WTC11 (cell line): ENCODE data around the gene CENPQ. TPM values are rescaled to one million over a fixed set of nuclear protein-coding genes. Genes with fewer than 3 reads are reported as not detected.

Experiments used
- ATAC-seq: fragments of 200-7000 bp; cut with Tn5 transposase; 2 replicates; pipeline ENCODE4 v1.10.0; 2021; ENCODE audit warnings: mild to moderate bottlenecking, moderate library complexity
- CTCF ChIA-PET: fragments of 300-600 bp; sonication (Branson Sonifier 250); formaldehyde crosslinking; loops from one replicate; lab custom pipeline; 2021; ENCODE audit warnings: antibody characterized with exemption; lab: Charles Lee
- POLR2A ChIA-PET: fragments of 350-600 bp; sonication (Branson Sonifier 250); formaldehyde crosslinking; loops from one replicate; lab custom pipeline; 2021; ENCODE audit warnings: antibody characterized with exemption; lab: Charles Lee
- DNase-seq: peaks from one replicate; pipeline ENCODE4 v3.0.0; 2021; ENCODE audit warnings: low spot score
- H3K27ac Mint-ChIP-seq: 2 replicates; pipeline ENCODE4 v1.8.0; 2021; ENCODE audit warnings: mixed read lengths
- H3K27me3 Mint-ChIP-seq: 2 replicates; pipeline ENCODE4 v1.8.0; 2021; ENCODE audit warnings: low read depth, mild to moderate bottlenecking, moderate library complexity, mixed read lengths
- H3K36me3 Mint-ChIP-seq: 2 replicates; pipeline ENCODE4 v1.8.0; 2021; ENCODE audit warnings: mixed read lengths
- H3K4me1 Mint-ChIP-seq: 2 replicates; pipeline ENCODE4 v1.8.0; 2022; ENCODE audit warnings: mixed read lengths
- H3K4me3 Mint-ChIP-seq: 2 replicates; pipeline ENCODE4 v1.8.0; 2021; ENCODE audit warnings: mild to moderate bottlenecking, moderate library complexity, mixed read lengths
- H3K9me3 Mint-ChIP-seq: 2 replicates; pipeline ENCODE4 v1.8.0; 2021; ENCODE audit warnings: mixed read lengths
- ATF3 ChIP-seq: sonication (generic); formaldehyde crosslinking; conservative IDR thresholded peaks from 2 replicates; pipeline ENCODE4 v1.8.1; 2022; ENCODE audit warnings: mild to moderate bottlenecking, missing genetic modification reagents
- CBFB ChIP-seq: sonication (generic); formaldehyde crosslinking; IDR thresholded peaks from 2 replicates; pipeline ENCODE4 v1.8.1; 2022; ENCODE audit warnings: mild to moderate bottlenecking, low read depth, missing genetic modification reagents
- CREM ChIP-seq: sonication (generic); formaldehyde crosslinking; IDR thresholded peaks from 2 replicates; pipeline ENCODE4 v1.8.1; 2022; ENCODE audit warnings: mild to moderate bottlenecking, missing genetic modification reagents, moderate library complexity
- E2F4 ChIP-seq: sonication (generic); formaldehyde crosslinking; IDR thresholded peaks from 2 replicates; pipeline ENCODE4 v1.8.1; 2022; ENCODE audit warnings: low read depth, mild to moderate bottlenecking, moderate library complexity, missing genetic modification reagents, borderline replicate concordance
- FOXP1 ChIP-seq: sonication (generic); formaldehyde crosslinking; IDR thresholded peaks from 2 replicates; pipeline ENCODE4 v1.8.0; 2022; ENCODE audit warnings: missing genetic modification reagents, mild to moderate bottlenecking, moderate library complexity, borderline replicate concordance
- GABPB1 ChIP-seq: sonication (generic); formaldehyde crosslinking; IDR thresholded peaks from 2 replicates; pipeline ENCODE4 v1.8.1; 2023; ENCODE audit warnings: mild to moderate bottlenecking, missing genetic modification reagents
- GRHL2 ChIP-seq: fragments of 250-450 bp; sonication (Bioruptor Pico); IDR thresholded peaks from 2 replicates; pipeline ENCODE4 v1.8.0; 2022; ENCODE audit warnings: mild to moderate bottlenecking, moderate library complexity; ENCODE audit not compliant: insufficient replicate concordance, severe bottlenecking
- IRF2 ChIP-seq: sonication (generic); formaldehyde crosslinking; IDR thresholded peaks from 2 replicates; pipeline ENCODE4 v1.8.0; 2022; ENCODE audit warnings: low read depth, missing genetic modification reagents, borderline replicate concordance
- JAZF1 ChIP-seq: fragments of 250-450 bp; sonication (Bioruptor Pico); IDR thresholded peaks from 2 replicates; pipeline ENCODE4 v1.9.0; 2021; ENCODE audit warnings: moderate library complexity, mild to moderate bottlenecking, inconsistent platforms
- NFYB ChIP-seq: sonication (generic); formaldehyde crosslinking; conservative IDR thresholded peaks from 2 replicates; pipeline ENCODE4 v1.8.0; 2022; ENCODE audit warnings: low read depth, missing genetic modification reagents
- NR3C1 ChIP-seq: sonication (generic); formaldehyde crosslinking; conservative IDR thresholded peaks from 2 replicates; pipeline ENCODE4 v1.8.1; 2023; ENCODE audit warnings: low read depth, mild to moderate bottlenecking, missing genetic modification reagents
- SMAD4 ChIP-seq: sonication (generic); formaldehyde crosslinking; IDR thresholded peaks from 2 replicates; pipeline ENCODE4 v1.8.0; 2022; ENCODE audit warnings: mild to moderate bottlenecking, missing genetic modification reagents
- SOX15 ChIP-seq: fragments of 250-450 bp; sonication (Bioruptor Pico); IDR thresholded peaks from 2 replicates; pipeline ENCODE4 v1.9.0; 2021; ENCODE audit warnings: mild to moderate bottlenecking
- TCF7 ChIP-seq: sonication (generic); formaldehyde crosslinking; IDR thresholded peaks from 2 replicates; pipeline ENCODE4 v1.8.0; 2022; ENCODE audit warnings: mild to moderate bottlenecking, low read depth, missing genetic modification reagents, moderate library complexity
- TEAD1 ChIP-seq: sonication (generic); formaldehyde crosslinking; IDR thresholded peaks from 2 replicates; pipeline ENCODE4 v1.8.0; 2022; ENCODE audit warnings: mild to moderate bottlenecking, missing genetic modification reagents
- TEAD4 ChIP-seq: sonication (generic); formaldehyde crosslinking; IDR thresholded peaks from 2 replicates; pipeline ENCODE4 v1.8.0; 2022; ENCODE audit warnings: mild to moderate bottlenecking, missing genetic modification reagents
- USF2 ChIP-seq: sonication (generic); formaldehyde crosslinking; IDR thresholded peaks from 2 replicates; pipeline ENCODE4 v1.8.1; 2023; ENCODE audit warnings: mild to moderate bottlenecking, missing genetic modification reagents, moderate library complexity
- ZNF425 ChIP-seq: fragments of 250-450 bp; sonication (Bioruptor Pico); conservative IDR thresholded peaks from 2 replicates; pipeline ENCODE4 v1.9.0; 2021; ENCODE audit warnings: mild to moderate bottlenecking
- ZNF512 ChIP-seq: sonication (generic); formaldehyde crosslinking; IDR thresholded peaks from 2 replicates; pipeline ENCODE4 v1.8.1; 2022; ENCODE audit warnings: missing genetic modification reagents, borderline replicate concordance
- total RNA-seq: library from RNA; stranded (reverse); gene quantifications from 3 replicates; pipeline ENCODE4 v1.2.3, GENCODE V29; 2021
- TF ChIP-seq, protein P1 (sequence below): sonication (generic); formaldehyde crosslinking; IDR thresholded peaks from 2 replicates; pipeline ENCODE4 v1.8.1; 2022; ENCODE audit warnings: low read depth, missing genetic modification reagents, borderline replicate concordance
- TF ChIP-seq, protein P2 (sequence below): sonication (generic); formaldehyde crosslinking; conservative IDR thresholded peaks from 2 replicates; pipeline ENCODE4 v1.8.1; 2023; ENCODE audit warnings: mild to moderate bottlenecking, low read depth, missing genetic modification reagents, moderate library complexity
- TF ChIP-seq, protein P3 (sequence below): sonication (generic); formaldehyde crosslinking; IDR thresholded peaks from 2 replicates; pipeline ENCODE4 v1.8.0; 2022; ENCODE audit warnings: mild to moderate bottlenecking, missing genetic modification reagents
- TF ChIP-seq, protein P4 (sequence below): sonication (generic); formaldehyde crosslinking; IDR thresholded peaks from 2 replicates; pipeline ENCODE4 v1.8.0; 2023; ENCODE audit warnings: missing genetic modification reagents

CENPQ gene
- total RNA-seq, 1 experiment from 2014 or later, result 14.2 TPM

GRCh38 chr6:49462599-49462926 is 607 bp upstream of the CENPQ start (continued):
- TF ChIP-seq, protein P1, sequence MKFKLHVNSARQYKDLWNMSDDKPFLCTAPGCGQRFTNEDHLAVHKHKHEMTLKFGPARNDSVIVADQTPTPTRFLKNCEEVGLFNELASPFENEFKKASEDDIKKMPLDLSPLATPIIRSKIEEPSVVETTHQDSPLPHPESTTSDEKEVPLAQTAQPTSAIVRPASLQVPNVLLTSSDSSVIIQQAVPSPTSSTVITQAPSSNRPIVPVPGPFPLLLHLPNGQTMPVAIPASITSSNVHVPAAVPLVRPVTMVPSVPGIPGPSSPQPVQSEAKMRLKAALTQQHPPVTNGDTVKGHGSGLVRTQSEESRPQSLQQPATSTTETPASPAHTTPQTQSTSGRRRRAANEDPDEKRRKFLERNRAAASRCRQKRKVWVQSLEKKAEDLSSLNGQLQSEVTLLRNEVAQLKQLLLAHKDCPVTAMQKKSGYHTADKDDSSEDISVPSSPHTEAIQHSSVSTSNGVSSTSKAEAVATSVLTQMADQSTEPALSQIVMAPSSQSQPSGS (CRISPR knock-in tag), result no peak
- TF ChIP-seq E2F4 (CRISPR knock-in tag), result no peak

GRCh38 chr6:49463612-49463967 is 420 bp downstream of the CENPQ start:
- Mint-ChIP-seq H3K9me3 (no peaks in the 10 kb centered on the region), H3K27me3 (no peaks in the 10 kb centered on the region), H3K36me3 (no peaks in the 10 kb centered on the region), H3K4me3 (peak overlapping the region; percentile 100), H3K27ac (peak overlapping the region; percentile 99), H3K4me1 (peaks cover 15% of the 10 kb centered on the region)
- peak; percentile 5 for ATAC-seq
- POLR2A ChIA-PET, result no interaction called here
- CTCF ChIA-PET, result no interaction called here
- no peak for DNase-seq
- no peak for TF ChIP-seq NR3C1 (CRISPR knock-in tag)
- no peak for TF ChIP-seq SOX15 (CRISPR knock-in tag)
- TF ChIP-seq, protein P2, sequence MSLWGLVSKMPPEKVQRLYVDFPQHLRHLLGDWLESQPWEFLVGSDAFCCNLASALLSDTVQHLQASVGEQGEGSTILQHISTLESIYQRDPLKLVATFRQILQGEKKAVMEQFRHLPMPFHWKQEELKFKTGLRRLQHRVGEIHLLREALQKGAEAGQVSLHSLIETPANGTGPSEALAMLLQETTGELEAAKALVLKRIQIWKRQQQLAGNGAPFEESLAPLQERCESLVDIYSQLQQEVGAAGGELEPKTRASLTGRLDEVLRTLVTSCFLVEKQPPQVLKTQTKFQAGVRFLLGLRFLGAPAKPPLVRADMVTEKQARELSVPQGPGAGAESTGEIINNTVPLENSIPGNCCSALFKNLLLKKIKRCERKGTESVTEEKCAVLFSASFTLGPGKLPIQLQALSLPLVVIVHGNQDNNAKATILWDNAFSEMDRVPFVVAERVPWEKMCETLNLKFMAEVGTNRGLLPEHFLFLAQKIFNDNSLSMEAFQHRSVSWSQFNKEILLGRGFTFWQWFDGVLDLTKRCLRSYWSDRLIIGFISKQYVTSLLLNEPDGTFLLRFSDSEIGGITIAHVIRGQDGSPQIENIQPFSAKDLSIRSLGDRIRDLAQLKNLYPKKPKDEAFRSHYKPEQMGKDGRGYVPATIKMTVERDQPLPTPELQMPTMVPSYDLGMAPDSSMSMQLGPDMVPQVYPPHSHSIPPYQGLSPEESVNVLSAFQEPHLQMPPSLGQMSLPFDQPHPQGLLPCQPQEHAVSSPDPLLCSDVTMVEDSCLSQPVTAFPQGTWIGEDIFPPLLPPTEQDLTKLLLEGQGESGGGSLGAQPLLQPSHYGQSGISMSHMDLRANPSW (CRISPR knock-in tag), result no peak
- TF ChIP-seq, protein P3, sequence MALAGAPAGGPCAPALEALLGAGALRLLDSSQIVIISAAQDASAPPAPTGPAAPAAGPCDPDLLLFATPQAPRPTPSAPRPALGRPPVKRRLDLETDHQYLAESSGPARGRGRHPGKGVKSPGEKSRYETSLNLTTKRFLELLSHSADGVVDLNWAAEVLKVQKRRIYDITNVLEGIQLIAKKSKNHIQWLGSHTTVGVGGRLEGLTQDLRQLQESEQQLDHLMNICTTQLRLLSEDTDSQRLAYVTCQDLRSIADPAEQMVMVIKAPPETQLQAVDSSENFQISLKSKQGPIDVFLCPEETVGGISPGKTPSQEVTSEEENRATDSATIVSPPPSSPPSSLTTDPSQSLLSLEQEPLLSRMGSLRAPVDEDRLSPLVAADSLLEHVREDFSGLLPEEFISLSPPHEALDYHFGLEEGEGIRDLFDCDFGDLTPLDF (CRISPR knock-in tag), result no peak
- TF ChIP-seq JAZF1 (CRISPR knock-in tag), result no peak
- TF ChIP-seq TEAD4 (CRISPR knock-in tag), result no peak
- no peak for TF ChIP-seq SMAD4 (CRISPR knock-in tag)
- no peak for TF ChIP-seq ATF3 (CRISPR knock-in tag)
- no peak for TF ChIP-seq IRF2
- TF ChIP-seq NFYB (CRISPR knock-in tag), result no peak
- TF ChIP-seq ZNF512, result no peak
- no peak for TF ChIP-seq CBFB
- no peak for TF ChIP-seq FOXP1
- no peak for TF ChIP-seq GABPB1 (CRISPR knock-in tag)
- TF ChIP-seq GRHL2 (CRISPR knock-in tag), result no peak

DNA sequence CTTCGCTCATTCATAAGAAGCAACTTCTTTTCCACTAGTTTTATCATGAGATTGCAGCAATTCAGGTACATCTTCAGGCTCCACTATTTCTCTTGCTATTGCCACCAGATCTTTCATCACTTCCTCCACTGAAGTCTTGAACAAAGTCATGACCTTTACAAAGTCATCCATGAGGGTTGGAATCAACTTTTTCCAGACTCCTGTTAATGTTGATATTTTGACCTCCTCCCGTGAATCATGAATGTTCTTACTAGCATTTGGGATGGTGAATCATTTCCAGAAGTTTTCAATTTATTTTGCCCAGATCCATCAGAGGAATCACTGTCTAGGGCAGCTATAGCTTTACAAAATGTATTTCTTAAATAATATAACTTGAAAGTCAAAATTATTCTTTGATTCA is 1.5 kb downstream of the CENPQ start:
- ChIA-PET CTCF (no interaction called here), POLR2A (no interaction called here)
- DNase-seq, result no peak
- peak overlapping the region; percentile 50 for H3K27ac Mint-ChIP-seq
- H3K36me3 Mint-ChIP-seq, result no peaks in the 10 kb centered on the region
- H3K4me1 Mint-ChIP-seq, result peaks cover 15% of the 10 kb centered on the region
- no peak for ATAC-seq
- H3K4me3 Mint-ChIP-seq, result peak overlapping the region; percentile 100
- H3K9me3 Mint-ChIP-seq, result no peaks in the 10 kb centered on the region
- no peaks in the 10 kb centered on the region for H3K27me3 Mint-ChIP-seq
- TF ChIP-seq CREM (CRISPR knock-in tag) (no peak), TEAD1 (no peak), USF2 (no peak), TCF7 (CRISPR knock-in tag) (no peak), ZNF425 (CRISPR knock-in tag) (no peak)
- TF ChIP-seq, protein P4, sequence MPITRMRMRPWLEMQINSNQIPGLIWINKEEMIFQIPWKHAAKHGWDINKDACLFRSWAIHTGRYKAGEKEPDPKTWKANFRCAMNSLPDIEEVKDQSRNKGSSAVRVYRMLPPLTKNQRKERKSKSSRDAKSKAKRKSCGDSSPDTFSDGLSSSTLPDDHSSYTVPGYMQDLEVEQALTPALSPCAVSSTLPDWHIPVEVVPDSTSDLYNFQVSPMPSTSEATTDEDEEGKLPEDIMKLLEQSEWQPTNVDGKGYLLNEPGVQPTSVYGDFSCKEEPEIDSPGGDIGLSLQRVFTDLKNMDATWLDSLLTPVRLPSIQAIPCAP, result no peak
